VCaP (cell line): Measurements from ENCODE around the gene CNOT11.
A peak's percentile ranks its signal among the peaks of the same experiment; 100 is the strongest.

Experiments used
- H3K27ac ChIP-seq: fragments of 450-650 bp; 2 replicates; pipeline ENCODE4 v1.5.1; 2017
- TF ChIP-seq, protein P1 (sequence below): fragments of 450-650 bp; conservative IDR thresholded peaks from 2 replicates; pipeline ENCODE4 v1.5.1; 2017; ENCODE audit warnings: mild to moderate bottlenecking, moderate library complexity

The CNOT11 gene

DNA sequence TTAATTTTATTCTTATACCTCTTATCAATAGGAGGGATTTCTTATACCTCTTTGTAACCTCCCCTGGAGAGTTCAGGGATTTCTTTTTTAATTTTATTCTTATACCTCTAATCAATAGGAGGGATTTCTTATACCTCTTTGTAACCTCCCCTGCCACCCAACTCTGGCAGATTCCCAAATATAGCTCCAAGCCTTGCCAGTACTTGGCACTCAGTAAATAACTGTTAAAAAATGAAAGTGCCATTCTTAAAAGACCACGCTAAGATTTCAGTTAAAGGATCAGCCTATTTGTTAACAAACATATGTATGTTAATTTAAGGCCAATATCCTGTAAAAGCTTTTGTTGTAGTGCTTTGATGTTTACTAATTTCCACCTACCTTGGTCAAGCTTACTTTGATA is 51.0 kb downstream of the CNOT11 start:
- H3K27ac ChIP-seq, result peak overlapping the region; percentile 93

DNA sequence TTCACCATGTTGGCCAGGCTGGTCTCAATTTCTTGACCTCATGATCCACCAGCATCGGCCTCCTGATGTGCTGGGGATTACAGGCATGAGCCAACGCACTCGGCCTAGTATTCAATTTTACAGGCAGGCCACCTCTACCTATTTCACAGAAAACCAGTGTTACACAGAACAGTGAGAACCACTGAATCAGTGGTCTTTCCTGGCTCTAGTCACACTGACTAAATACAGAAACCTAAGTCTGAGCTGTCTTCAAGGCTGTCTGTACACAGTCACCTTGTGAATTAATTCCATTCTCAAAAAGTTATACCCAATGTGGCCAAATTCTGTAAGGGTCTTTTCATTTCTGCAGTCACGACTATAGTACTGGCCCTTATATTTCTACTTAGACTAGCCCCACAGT is 52.3 kb downstream of the CNOT11 start:
- H3K27ac ChIP-seq, result peak overlapping the region; percentile 93
- TF ChIP-seq, protein P1, sequence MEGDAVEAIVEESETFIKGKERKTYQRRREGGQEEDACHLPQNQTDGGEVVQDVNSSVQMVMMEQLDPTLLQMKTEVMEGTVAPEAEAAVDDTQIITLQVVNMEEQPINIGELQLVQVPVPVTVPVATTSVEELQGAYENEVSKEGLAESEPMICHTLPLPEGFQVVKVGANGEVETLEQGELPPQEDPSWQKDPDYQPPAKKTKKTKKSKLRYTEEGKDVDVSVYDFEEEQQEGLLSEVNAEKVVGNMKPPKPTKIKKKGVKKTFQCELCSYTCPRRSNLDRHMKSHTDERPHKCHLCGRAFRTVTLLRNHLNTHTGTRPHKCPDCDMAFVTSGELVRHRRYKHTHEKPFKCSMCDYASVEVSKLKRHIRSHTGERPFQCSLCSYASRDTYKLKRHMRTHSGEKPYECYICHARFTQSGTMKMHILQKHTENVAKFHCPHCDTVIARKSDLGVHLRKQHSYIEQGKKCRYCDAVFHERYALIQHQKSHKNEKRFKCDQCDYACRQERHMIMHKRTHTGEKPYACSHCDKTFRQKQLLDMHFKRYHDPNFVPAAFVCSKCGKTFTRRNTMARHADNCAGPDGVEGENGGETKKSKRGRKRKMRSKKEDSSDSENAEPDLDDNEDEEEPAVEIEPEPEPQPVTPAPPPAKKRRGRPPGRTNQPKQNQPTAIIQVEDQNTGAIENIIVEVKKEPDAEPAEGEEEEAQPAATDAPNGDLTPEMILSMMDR, result no peak

More for the DNA sequence above, 51.0 kb downstream of the CNOT11 start:
- TF ChIP-seq, protein P1, result no peak

DNA sequence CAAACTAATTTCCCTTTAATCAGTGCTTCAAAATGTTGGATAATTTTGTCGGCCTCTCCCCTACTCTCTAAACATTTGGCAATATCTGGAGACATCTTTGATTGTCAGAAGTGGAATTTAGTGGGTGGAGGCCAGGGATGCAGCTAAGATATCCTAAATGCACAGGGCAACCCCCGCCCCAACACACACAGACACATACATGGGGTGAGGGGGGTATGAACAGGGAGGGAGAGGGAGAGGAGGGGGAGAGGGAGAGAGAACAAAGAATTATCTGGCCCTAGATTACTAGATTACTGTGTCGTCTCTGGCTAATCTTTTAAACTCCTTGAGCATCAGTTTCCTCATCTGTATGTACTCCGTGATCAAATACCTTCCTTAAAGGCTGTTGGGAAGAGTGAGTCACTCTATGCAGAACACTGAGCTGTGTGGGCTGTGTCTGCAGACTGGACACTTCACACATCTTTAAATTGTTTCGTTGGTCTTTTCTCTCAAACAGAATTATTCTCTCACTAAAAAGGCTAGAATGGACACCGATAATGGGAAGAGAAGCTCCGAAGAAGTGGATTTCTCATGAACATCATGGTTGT is 52.9 kb downstream of the CNOT11 start:
- peak overlapping the region; percentile 93; the same call in 1 of the 2 replicates for H3K27ac ChIP-seq
- TF ChIP-seq, protein P1, result no peak

DNA sequence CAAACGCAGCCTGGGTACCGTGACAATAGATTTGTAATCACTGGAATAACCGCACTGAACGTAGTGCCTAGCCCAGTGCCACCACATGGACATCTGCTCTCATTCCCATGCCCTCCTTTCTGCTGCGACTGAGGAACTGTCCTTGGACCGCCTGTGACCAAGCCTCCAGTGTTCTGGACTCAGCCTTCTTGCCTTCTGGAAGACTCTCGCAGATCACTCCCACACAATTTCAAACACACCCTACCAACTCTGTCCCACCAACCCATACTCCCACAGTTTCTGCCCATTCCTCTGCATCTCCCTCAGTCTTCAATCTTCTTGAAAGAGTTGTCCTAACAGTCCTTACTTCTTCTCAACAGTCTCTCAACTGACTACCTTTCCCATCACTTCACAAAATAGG is 53.7 kb downstream of the CNOT11 start:
- peak overlapping the region; percentile 93; the same call in 1 of the 2 replicates for H3K27ac ChIP-seq
- TF ChIP-seq, protein P1, result no peak

DNA sequence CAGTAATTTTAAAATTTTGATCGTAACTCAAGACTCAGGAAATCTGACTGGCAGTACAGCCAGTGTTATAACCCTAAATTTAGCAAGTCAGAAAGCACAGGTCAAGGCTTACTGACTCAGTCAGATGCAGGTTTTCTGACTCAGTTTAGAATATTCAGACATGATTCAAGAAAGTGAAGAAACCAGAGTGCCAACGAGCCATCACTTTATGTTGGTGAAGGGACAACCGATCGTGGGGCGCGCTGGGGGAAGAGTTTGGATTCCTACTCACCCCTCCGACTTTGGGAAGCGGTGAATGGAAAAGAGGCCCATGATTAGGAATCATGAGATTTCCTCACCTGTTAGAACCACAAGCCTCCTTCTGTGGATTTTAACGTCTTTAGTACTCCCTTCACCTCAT is 54.8 kb downstream of the CNOT11 start:
- TF ChIP-seq, protein P1, result no peak
- peak overlapping the region; percentile 93 for H3K27ac ChIP-seq

DNA sequence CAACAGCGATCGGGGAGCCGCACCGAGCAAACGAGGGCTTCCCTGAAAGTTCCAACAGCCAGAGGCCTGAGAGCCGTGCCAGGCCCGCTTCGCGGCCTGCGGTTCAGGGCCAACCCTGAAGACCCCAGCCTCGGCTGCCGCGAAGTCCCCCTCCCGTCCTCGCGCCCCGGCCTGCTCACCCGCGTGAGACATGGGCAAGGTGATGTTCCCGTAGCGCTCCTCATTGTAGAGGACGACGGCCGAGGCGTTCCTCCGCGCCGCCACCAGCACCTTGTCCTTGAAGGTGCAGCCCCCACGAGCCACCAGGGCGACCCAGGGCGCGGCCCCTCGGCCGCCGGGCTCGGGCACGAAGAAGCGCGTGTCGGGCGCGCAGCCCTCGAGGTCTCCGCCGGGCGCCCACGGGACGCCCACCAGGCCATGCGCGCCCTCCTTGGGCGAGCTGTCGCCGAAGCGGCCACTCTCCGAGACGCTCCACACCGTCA is 55.3 kb downstream of the CNOT11 start:
- peak overlapping the region; percentile 93 for H3K27ac ChIP-seq
- TF ChIP-seq, protein P1, result no peak

DNA sequence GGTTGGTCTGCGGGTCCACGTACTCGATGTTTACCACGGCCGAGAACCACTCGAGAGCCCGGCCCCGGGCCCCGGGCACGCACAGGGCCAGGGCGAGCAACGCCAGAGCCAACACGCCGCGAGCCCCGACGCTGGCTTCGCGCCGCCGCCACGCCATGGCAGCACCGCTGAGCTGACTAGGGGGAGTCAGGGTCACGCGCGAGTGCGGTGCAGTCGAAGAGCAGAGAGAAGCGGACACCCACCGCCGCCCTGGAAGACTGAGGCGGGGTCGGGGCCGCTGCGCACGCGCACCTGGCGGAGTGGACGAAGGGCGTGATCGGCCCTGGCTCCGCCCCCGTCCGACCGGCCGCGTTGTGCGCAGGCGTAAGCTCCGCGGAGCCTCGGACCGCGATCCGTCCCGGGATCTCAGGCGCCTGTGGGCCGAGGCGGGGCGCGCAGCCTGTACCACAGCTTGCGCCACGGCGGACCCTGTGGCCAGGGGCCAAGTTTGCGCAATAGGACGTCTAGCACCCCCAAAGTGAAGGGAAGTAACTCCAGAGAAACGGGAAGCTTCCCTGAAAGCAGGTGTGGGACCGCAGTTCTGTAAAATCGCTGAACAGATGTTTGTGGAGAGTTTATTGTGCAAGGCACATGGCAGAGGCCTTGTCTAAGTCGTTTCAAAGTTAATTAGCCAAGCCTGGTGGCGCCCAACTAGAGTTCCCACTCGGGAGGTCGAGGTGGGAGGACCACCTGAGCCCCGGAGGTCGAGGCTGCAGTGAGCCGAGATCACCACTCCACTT is 55.9 kb downstream of the CNOT11 start, which contains the start of gene RNF149:
TSS of gene RNF149 (minus strand) at position 270 of the 779 bp plus-strand sequence. CDS start at position 157, 113 bp downstream.
- TF ChIP-seq, protein P1, result no peak
- H3K27ac ChIP-seq, result peak within 1 kb of the TSS; percentile 93
